HCT116 (cell line): ENCODE measurements around the gene PRRT1B. TPM values are rescaled to one million over a fixed set of nuclear protein-coding genes. Genes with fewer than 3 reads are reported as not detected.

ENCODE experiments used
- ATAC-seq: fragments of 200-7000 bp; cut with Tn5 transposase; 2 replicates; pipeline ENCODE4 v1.9.1; 2020; ENCODE audit warnings: mild to moderate bottlenecking, moderate library complexity
- BruUV-seq: library from RNA; stranded (reverse); fragments of 400-500 nt; replicated peaks from 2 replicates; lab custom pipeline; 2021; lab: Mats Ljungman, UMichigan
- CTCF ChIA-PET: fragments of 300-600 bp; sonication (Branson Sonifier 250); formaldehyde crosslinking; loops from one replicate; lab custom pipeline; 2021; ENCODE audit warnings: antibody characterized with exemption; lab: Charles Lee
- POLR2A ChIA-PET: fragments of 300-600, 350-600 bp; sonication (Branson Sonifier 250); formaldehyde crosslinking; loops from one replicate; lab custom pipeline; 2021; ENCODE audit warnings: antibody characterized with exemption; lab: Charles Lee
- RAD21 ChIA-PET, 2 experiments: fragments of 300-600 bp; sonication (Branson Sonifier 250); formaldehyde crosslinking; loops; one replicate each; lab custom pipeline; 2023; ENCODE audit warnings: low total read pairs in 2 of 2; ENCODE audit not compliant: uncharacterized antibody in 2 of 2, unreplicated experiment in 2 of 2, low non-redundant PET in 1 of 2; lab: Charles Lee
- DNase-seq: peaks from one replicate; pipeline ENCODE4 v3.0.0-alpha.2; 2010; ENCODE audit warnings: low read depth, low spot score
- H2AFZ ChIP-seq: fragments of 200-600 bp; shearing (Covaris generic), sonication (generic); 2 replicates; pipeline ENCODE4 v1.6.1; 2017; ENCODE audit warnings: low read depth, mixed run types, mixed read lengths, antibody characterized with exemption, low read length; ENCODE audit not compliant: poor library complexity, severe bottlenecking
- H3K27ac ChIP-seq: 2 replicates; pipeline ENCODE4 v1.5.1; 2012; ENCODE audit warnings: low read depth, low read length
- H3K27me3 ChIP-seq: fragments of 200-600 bp; sonication (generic); 2 replicates; pipeline ENCODE4 v1.6.1; 2016; ENCODE audit warnings: mixed run types, low read length, mixed read lengths; ENCODE audit not compliant: insufficient read depth
- H3K36me3 ChIP-seq, 2 experiments: fragments of 200-500 bp in 1 of 2; fragments of 200-600 bp in 1 of 2; sonication (Bioruptor generic) in 1 of 2; sonication (generic) in 1 of 2; 2 replicates each; pipeline versions ENCODE4 v1.5.1 to v1.6.1; 2014 to 2016; ENCODE audit warnings: low read length in 2 of 2, inconsistent platforms in 1 of 2, mixed read lengths in 1 of 2, mixed run types in 1 of 2; ENCODE audit not compliant: insufficient read depth in 2 of 2, control insufficient read depth in 1 of 2
- H3K4me1 ChIP-seq, 2 experiments: fragments of 200-600 bp in 1 of 2; sonication (generic) in 1 of 2; 2 replicates each; pipeline versions ENCODE4 v1.5.1 to v1.6.1; 2012 to 2017; ENCODE audit warnings: low read length in 2 of 2, inconsistent platforms in 1 of 2, mild to moderate bottlenecking in 1 of 2, mixed read lengths in 1 of 2, mixed run types in 1 of 2, moderate library complexity in 1 of 2; ENCODE audit not compliant: insufficient read depth in 2 of 2, control insufficient read depth in 1 of 2
- H3K4me2 ChIP-seq: fragments of 200-600 bp; sonication (generic); 2 replicates; pipeline ENCODE4 v1.6.1; 2017; ENCODE audit warnings: mixed run types, low read length, mixed read lengths
- H3K4me3 ChIP-seq, 2 experiments: fragments of 200-600 bp in 1 of 2; sonication (generic) in 1 of 2; replicated peaks in 1 of 2; 2 replicates each; pipeline ENCODE4 v1.5.1; 2011 to 2016; ENCODE audit warnings: low read length in 2 of 2, control low read depth in 1 of 2, low read depth in 1 of 2, mild to moderate bottlenecking in 1 of 2, mixed read lengths in 1 of 2, mixed run types in 1 of 2
- H3K79me2 ChIP-seq: fragments of 200-600 bp; sonication (generic); 2 replicates; pipeline ENCODE4 v1.6.1; 2017; ENCODE audit warnings: mild to moderate bottlenecking, mixed run types, low read length, moderate library complexity, mixed read lengths; ENCODE audit not compliant: insufficient read depth
- H3K9ac ChIP-seq: fragments of 200-600 bp; sonication (generic); 2 replicates; pipeline ENCODE4 v1.6.1; 2016; ENCODE audit warnings: low read length, mixed read lengths
- H3K9me2 ChIP-seq: fragments of 200-600 bp; sonication (generic), shearing (Covaris generic); 2 replicates; pipeline ENCODE4 v1.6.1; 2017; ENCODE audit warnings: mixed run types, mild to moderate bottlenecking, moderate library complexity; ENCODE audit not compliant: insufficient read depth
- H3K9me3 ChIP-seq, 2 experiments: fragments of 200-500 bp in 1 of 2; fragments of 200-600 bp in 1 of 2; sonication (Bioruptor generic) in 1 of 2; sonication (generic) in 1 of 2; 2 replicates each; pipeline ENCODE4 v1.6.1; 2014 to 2017; ENCODE audit warnings: low read length in 2 of 2, mixed read lengths in 2 of 2, inconsistent platforms in 1 of 2, low read depth in 1 of 2, mild to moderate bottlenecking in 1 of 2, mixed run types in 1 of 2, moderate library complexity in 1 of 2; ENCODE audit not compliant: control insufficient read depth in 1 of 2, insufficient read depth in 1 of 2
- H4K20me1 ChIP-seq: fragments of 200-600 bp; sonication (generic), shearing (Covaris generic); 2 replicates; pipeline ENCODE4 v1.6.1; 2017; ENCODE audit warnings: mixed run types, mild to moderate bottlenecking, moderate library complexity; ENCODE audit not compliant: insufficient read depth
- CBX3 ChIP-seq: IDR thresholded peaks from 2 replicates; pipeline ENCODE4 v1.6.1; 2012; ENCODE audit warnings: low read depth
- CEBPB ChIP-seq: IDR thresholded peaks from 2 replicates; pipeline ENCODE4 v1.6.1; 2012; ENCODE audit warnings: low read depth
- CTCF ChIP-seq, 3 experiments: fragments of 200-600 bp in 1 of 3; sonication (generic) in 1 of 3; IDR thresholded peaks in 2 of 3; conservative IDR thresholded peaks in 1 of 3; 2 replicates each; pipeline ENCODE4 v1.5.1; 2012 to 2017; ENCODE audit warnings: low read depth in 2 of 3, low read length in 2 of 3, antibody characterized with exemption in 1 of 3, borderline replicate concordance in 1 of 3, control low read depth in 1 of 3, mild to moderate bottlenecking in 1 of 3, mixed read lengths in 1 of 3, mixed run types in 1 of 3, moderate library complexity in 1 of 3; ENCODE audit not compliant: insufficient read depth in 1 of 3
- EGR1 ChIP-seq: IDR thresholded peaks from 2 replicates; pipeline ENCODE4 v1.6.1; 2012; ENCODE audit warnings: low read depth
- POLR2AphosphoS5 ChIP-seq: IDR thresholded peaks from 2 replicates; pipeline ENCODE4 v1.6.1; 2011; ENCODE audit warnings: mild to moderate bottlenecking, low read depth, low read length, moderate library complexity
- SRF ChIP-seq: IDR thresholded peaks from 2 replicates; pipeline ENCODE4 v1.6.1; 2012; ENCODE audit warnings: low read depth
- YY1 ChIP-seq: IDR thresholded peaks from 2 replicates; pipeline ENCODE4 v1.6.1; 2011; ENCODE audit warnings: low read length, low read depth, moderate library complexity, mild to moderate bottlenecking; ENCODE audit not compliant: insufficient replicate concordance; ENCODE audit errors: extremely low read depth
- ZFX ChIP-seq: fragments of 450-650 bp; IDR thresholded peaks from 2 replicates; pipeline ENCODE4 v1.6.1; 2017
- intact Hi-C: fragments of 100-400 bp; cut with micrococcal nuclease; formaldehyde crosslinking; loops from 2 replicates; pipeline ENCODE4 v1.10.0; 2022
- total RNA-seq: library from RNA; stranded (reverse); gene quantifications from one replicate; pipeline ENCODE4 v1.2.1, GENCODE V29; 2021; ENCODE audit not compliant: unreplicated experiment
- TF ChIP-seq, protein P1 (sequence below): IDR thresholded peaks from 2 replicates; pipeline ENCODE4 v1.6.1; 2012

PRRT1B gene
- total RNA-seq, 1 experiment from 2014 or later: not detected

- Histone ChIP-seq H3K36me3 (peaks cover 4 to 15% of the 10 kb centered on the region in 2 experiments; a peak in 3 of 4 replicates), H3K9me2 (no peaks in the 10 kb centered on the region), H2AFZ (no peak overlapping the region), H3K4me3 (peak overlapping the region; percentile 65 to 75), H3K4me1 (peaks cover 0 to 13% of the 10 kb centered on the region in 2 experiments; a peak in 1 of 4 replicates), H3K79me2 (peaks cover 11% of the 10 kb centered on the region; the same call in 1 of the 2 replicates), H3K9me3 (no peaks in the 10 kb centered on the region), H3K27ac (peak overlapping the region; percentile 49), H3K27me3 (no peaks in the 10 kb centered on the region)
- intact Hi-C loops: no loop called here
- POLR2A ChIA-PET: no interaction called here
- no peak for DNase-seq
- no TSS peak for BruUV-seq
- ATAC-seq: peak; percentile 71
- RAD21 ChIA-PET: no interaction called here
- CTCF ChIA-PET: no interaction called here
- TF ChIP-seq ZFX (no peak), CEBPB (no peak), YY1 (no peak), SRF (no peak), POLR2AphosphoS5 (no peak), EGR1 (no peak), CTCF (IDR thresholded peaks at IDR 0.05 in 2 of 3, conservative IDR thresholded peaks at IDR 0.05 in 1 of 3; ENCODE audit: borderline replicate concordance in 1 of 3, insufficient read depth in 1 of 3, low read depth in 2 of 3, low read length in 2 of 3) (peak in 2 of 3 experiments; percentile 21 to 31; a peak in 3 of 6 replicates), CBX3 (no peak)
- TF ChIP-seq, protein P1, sequence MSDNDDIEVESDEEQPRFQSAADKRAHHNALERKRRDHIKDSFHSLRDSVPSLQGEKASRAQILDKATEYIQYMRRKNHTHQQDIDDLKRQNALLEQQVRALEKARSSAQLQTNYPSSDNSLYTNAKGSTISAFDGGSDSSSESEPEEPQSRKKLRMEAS: no peak
- TF ChIP-seq, all 23 proteins: peak for 1
- Histone ChIP-seq H4K20me1 (no peaks in the 10 kb centered on the region), H3K9ac (peak overlapping the region; percentile 68), H3K4me2 (peak overlapping the region; percentile 90)
Measured at GRCh38 chr9:131530546-131530919, 14.8 kb upstream of the PRRT1B start.
